Dermis blood vessel endothelial cell (primary cell): ENCODE data around the gene G6PC2. TPM values are rescaled to one million over a fixed set of nuclear protein-coding genes. Genes with fewer than 3 reads are reported as not detected.

Experiments
- DNase-seq: peaks from one replicate; pipeline ENCODE4 v3.0.0; 2010
- total RNA-seq: library from RNA; depleted of rRNA; stranded (reverse); fragments of >200 nt; gene quantifications from 2 replicates; pipeline ENCODE4 v1.2.3, GENCODE V29; 2014

G6PC2 gene
- total RNA-seq, 1 donor from 2014 or later = not detected

GRCh38 chr2:168949324-168949723 lies 48.2 kb downstream of the G6PC2 start:
- no peak for DNase-seq

- DNase-seq = no peak
Observed at GRCh38 chr2:168951871-168952270, 50.8 kb downstream of the G6PC2 start.

- DNase-seq = no peak
Observed at GRCh38 chr2:168952424-168952823, 51.3 kb downstream of the G6PC2 start.

GRCh38 chr2:168954256-168954655 lies 53.2 kb downstream of the G6PC2 start:
- no peak for DNase-seq

- no peak for DNase-seq
Observed at GRCh38 chr2:168955321-168955720, 54.2 kb downstream of the G6PC2 start.

- DNase-seq = no peak
Observed at GRCh38 chr2:168956392-168956791, 55.3 kb downstream of the G6PC2 start.

Other genes starting within 250 kb of the G6PC2 start
- 4.5 and 34.9 TPM in 2 replicates for gene NOSTRIN, start 98.7 kb upstream of the G6PC2 start, total RNA-seq
- 2.6 and 6.4 TPM in 2 replicates for gene SPC25, start 10.9 kb upstream of the G6PC2 start, total RNA-seq
- under 0.01 and 0.09 TPM in 2 replicates for gene ABCB11, start 130.0 kb downstream of the G6PC2 start, total RNA-seq
- gene DHRS9, start 168.3 kb downstream of the G6PC2 start, total RNA-seq = 0.19 TPM in 1 of 2 replicates, not detected in the other